Epidermal melanocyte (primary cell): ENCODE data around the gene BLNK.
"Not testable (repeated sequence)": the region's sequence is repeated elsewhere in the genome, so short reads cannot be mapped to it uniquely, and the experiment has no call there.

ENCODE experiments used
- DNase-seq: peaks from one replicate; pipeline ENCODE4 v3.0.0; 2011; ENCODE audit warnings: low spot score; ENCODE audit not compliant: insufficient read length

Gene BLNK

GRCh38 chr10:96271016-96271815 lies at the start of gene BLNK:
Gene BLNK (minus strand): TSS chr10:96271569. CDS start chr10:96271398, 171 bp downstream.
- DNase-seq, result no peak

GRCh38 chr10:96319754-96320474 lies 48.5 kb upstream of the BLNK start:
- DNase-seq, result no peak

GRCh38 chr10:96317067-96317833 lies 45.9 kb upstream of the BLNK start:
- no peak for DNase-seq

- no peak for DNase-seq
Observed at GRCh38 chr10:96313344-96313743, 42.0 kb upstream of the BLNK start.

- DNase-seq, result no peak
Observed at GRCh38 chr10:96311180-96311715, 39.9 kb upstream of the BLNK start.

GRCh38 chr10:96310321-96310669 lies 38.9 kb upstream of the BLNK start:
- no peak for DNase-seq

- DNase-seq, result no peak
Observed at GRCh38 chr10:96309628-96310320, 38.4 kb upstream of the BLNK start.

GRCh38 chr10:96308854-96309253 lies 37.5 kb upstream of the BLNK start:
- not testable (repeated sequence) for DNase-seq

- DNase-seq, result no peak
Observed at GRCh38 chr10:96306516-96306915, 35.1 kb upstream of the BLNK start.

- DNase-seq, result no peak
Observed at GRCh38 chr10:96305019-96305418, 33.6 kb upstream of the BLNK start.

- DNase-seq, result no peak
Observed at GRCh38 chr10:96304230-96304629, 32.9 kb upstream of the BLNK start, which contains the start of gene DNTT. Gene DNTT (plus strand): TSS chr10:96304434. CDS start chr10:96304498, 64 bp downstream.

- DNase-seq, result no peak
Observed at GRCh38 chr10:96301616-96302015, 30.2 kb upstream of the BLNK start.

GRCh38 chr10:96299383-96299782 lies 28.0 kb upstream of the BLNK start:
- no peak for DNase-seq

- DNase-seq, result no peak
Observed at GRCh38 chr10:96298362-96298761, 27.0 kb upstream of the BLNK start.

- DNase-seq, result no peak
Observed at GRCh38 chr10:96297486-96297885, 26.1 kb upstream of the BLNK start.

- no peak for DNase-seq
Observed at GRCh38 chr10:96295475-96295874, 24.1 kb upstream of the BLNK start.

- peak; percentile 44 for DNase-seq
Observed at GRCh38 chr10:96292971-96293920, 21.9 kb upstream of the BLNK start.

- DNase-seq, result no peak
Observed at GRCh38 chr10:96290368-96291133, 19.2 kb upstream of the BLNK start.

- no peak for DNase-seq
Observed at GRCh38 chr10:96289218-96289910, 18.0 kb upstream of the BLNK start.
